Activated naive CD4-positive, alpha-beta T cell treated with anti-CD3 and anti-CD28 coated beads for 36 hours (primary cell): Measurements from ENCODE around the gene E2F8. TPM values are rescaled to one million over a fixed set of nuclear protein-coding genes. Genes with fewer than 3 reads are reported as not detected.

ENCODE experiments used
- CTCF ChIA-PET: fragments of 350-600 bp; sonication (Branson Sonifier 250); formaldehyde crosslinking; loops from one replicate; lab custom pipeline; 2021; ENCODE audit warnings: antibody characterized with exemption; lab: Charles Lee
- DNase-seq: peaks from one replicate; pipeline ENCODE4 v3.0.0-alpha.2; 2020
- H3K27ac Mint-ChIP-seq: one replicate; pipeline ENCODE4 v1.8.0; 2021; ENCODE audit warnings: mild to moderate bottlenecking, mixed read lengths
- H3K27me3 Mint-ChIP-seq: one replicate; pipeline ENCODE4 v1.8.0; 2021; ENCODE audit warnings: low read depth, mixed read lengths
- H3K36me3 Mint-ChIP-seq: one replicate; pipeline ENCODE4 v1.8.0; 2021; ENCODE audit warnings: low read depth, mixed read lengths
- H3K4me1 Mint-ChIP-seq: one replicate; pipeline ENCODE4 v1.8.0; 2021; ENCODE audit warnings: low read depth, mixed read lengths
- H3K4me3 Mint-ChIP-seq: one replicate; pipeline ENCODE4 v1.8.0; 2021; ENCODE audit warnings: mild to moderate bottlenecking, moderate library complexity, mixed read lengths
- H3K9me3 Mint-ChIP-seq: one replicate; pipeline ENCODE4 v1.8.0; 2021; ENCODE audit warnings: mixed read lengths
- intact Hi-C: fragments of 100-400 bp; cut with micrococcal nuclease; formaldehyde crosslinking; loops from one replicate; pipeline ENCODE4 v1.15.1; 2023
- total RNA-seq, 2 experiments: library from RNA; stranded (reverse); gene quantifications; one replicate each; pipeline ENCODE4 v1.2.3, GENCODE V29; 2021

The E2F8 gene
- total RNA-seq, 2 experiments from 2014 or later = 19.5 to 21.2 TPM

- H3K27me3 Mint-ChIP-seq = peaks cover 54% of the 10 kb centered on the region
- H3K36me3 Mint-ChIP-seq = peaks cover 2% of the 10 kb centered on the region
- no peak overlapping the region for H3K27ac Mint-ChIP-seq
- H3K4me3 Mint-ChIP-seq = no peak overlapping the region
- H3K9me3 Mint-ChIP-seq = no peaks in the 10 kb centered on the region
- peaks cover 11% of the 10 kb centered on the region for H3K4me1 Mint-ChIP-seq
- intact Hi-C loops = loop anchor here (10.0 kb wide), 1 partner anchor 1142 kb away; the partner anchor contains the start of gene SAAL1
- DNase-seq = no peak
- CTCF ChIA-PET = interaction anchor here (0.7 to 1.4 kb wide), 3 partner anchors 10 to 144 kb away, joined by 3 to 6 read pairs (median 3); no protein-coding TSS in a partner anchor
These were observed 6.1 kb upstream of the E2F8 start for GRCh38 chr11:19246816-19247215.

GRCh38 chr11:19245351-19245750, 4.6 kb upstream of the E2F8 start:
- H3K27me3 Mint-ChIP-seq = peaks cover 56% of the 10 kb centered on the region
- DNase-seq = no peak
- H3K4me3 Mint-ChIP-seq = no peak overlapping the region
- intact Hi-C loops = loop anchor here (10.0 kb wide), 1 partner anchor 1141 kb away; the partner anchor contains the start of gene SAAL1
- H3K4me1 Mint-ChIP-seq = peaks cover 11% of the 10 kb centered on the region
- no peaks in the 10 kb centered on the region for H3K9me3 Mint-ChIP-seq
- no peak overlapping the region for H3K27ac Mint-ChIP-seq
- CTCF ChIA-PET = interaction anchor here (0.6 to 0.8 kb wide), 2 partner anchors 81 to 174 kb away, joined by 3 to 5 read pairs; no protein-coding TSS in a partner anchor
- peaks cover 2% of the 10 kb centered on the region for H3K36me3 Mint-ChIP-seq

- Mint-ChIP-seq H3K9me3 (no peaks in the 10 kb centered on the region), H3K4me3 (no peak overlapping the region), H3K27ac (no peak overlapping the region), H3K36me3 (peaks cover 2% of the 10 kb centered on the region), H3K4me1 (peaks cover 11% of the 10 kb centered on the region), H3K27me3 (peaks cover 56% of the 10 kb centered on the region)
- CTCF ChIA-PET = interaction anchor here (0.8 to 1.6 kb wide), 2 partner anchors 13 to 174 kb away, joined by 5 read pairs; no protein-coding TSS in a partner anchor
- no peak for DNase-seq
- intact Hi-C loops = loop anchor here (5.0 to 10.0 kb wide), 4 partner anchors 847 to 1232 kb away; partner anchors contain the start of genes SAAL1 and SERGEF
These were observed 3.9 kb upstream of the E2F8 start for GRCh38 chr11:19244621-19245020.

GRCh38 chr11:19244084-19244483, 3.3 kb upstream of the E2F8 start:
- CTCF ChIA-PET = interaction anchor here (1.6 kb wide), 1 partner anchor 14 kb away, joined by 5 read pairs; no protein-coding TSS in a partner anchor
- H3K9me3 Mint-ChIP-seq = no peaks in the 10 kb centered on the region
- DNase-seq = no peak
- intact Hi-C loops = loop anchor here (5.0 to 10.0 kb wide), 4 partner anchors 847 to 1232 kb away; partner anchors contain the start of genes SAAL1 and SERGEF
- H3K36me3 Mint-ChIP-seq = peaks cover 2% of the 10 kb centered on the region
- H3K27ac Mint-ChIP-seq = no peak overlapping the region
- H3K27me3 Mint-ChIP-seq = peaks cover 54% of the 10 kb centered on the region
- H3K4me3 Mint-ChIP-seq = no peak overlapping the region
- H3K4me1 Mint-ChIP-seq = peaks cover 13% of the 10 kb centered on the region

GRCh38 chr11:19243613-19244012, 2.9 kb upstream of the E2F8 start:
- no peak for DNase-seq
- Mint-ChIP-seq H3K4me3 (no peak overlapping the region), H3K27ac (no peak overlapping the region), H3K36me3 (peaks cover 2% of the 10 kb centered on the region), H3K27me3 (peaks cover 56% of the 10 kb centered on the region), H3K9me3 (no peaks in the 10 kb centered on the region), H3K4me1 (peaks cover 13% of the 10 kb centered on the region)
- intact Hi-C loops = loop anchor here (5.0 to 10.0 kb wide), 4 partner anchors 846 to 1231 kb away; partner anchors contain the start of genes SAAL1 and SERGEF
- CTCF ChIA-PET = interaction anchor here (1.6 kb wide), 1 partner anchor 14 kb away, joined by 5 read pairs; no protein-coding TSS in a partner anchor

GRCh38 chr11:19243143-19243542, 2.4 kb upstream of the E2F8 start:
- Mint-ChIP-seq H3K27ac (no peak overlapping the region), H3K36me3 (peaks cover 5% of the 10 kb centered on the region), H3K4me1 (peaks cover 15% of the 10 kb centered on the region), H3K4me3 (peak overlapping the region; percentile 12), H3K27me3 (peaks cover 57% of the 10 kb centered on the region), H3K9me3 (no peaks in the 10 kb centered on the region)
- peak; percentile 21 for DNase-seq
- intact Hi-C loops = loop anchor here (5.0 to 10.0 kb wide), 4 partner anchors 846 to 1231 kb away; partner anchors contain the start of genes SAAL1 and SERGEF
- CTCF ChIA-PET = interaction anchor here (0.9 to 1.6 kb wide), 2 partner anchors 15 to 307 kb away, joined by 3 to 5 read pairs; no protein-coding TSS in a partner anchor

- H3K27me3 Mint-ChIP-seq = peaks cover 52% of the 10 kb centered on the region
- intact Hi-C loops = loop anchor here (5.0 to 10.0 kb wide), 4 partner anchors 845 to 1230 kb away; partner anchors contain the start of genes SAAL1 and SERGEF
- peak overlapping the region; percentile 93 for H3K4me3 Mint-ChIP-seq
- H3K36me3 Mint-ChIP-seq = peaks cover 8% of the 10 kb centered on the region
- CTCF ChIA-PET = interaction anchor here (0.9 kb wide), 1 partner anchor 308 kb away, joined by 3 read pairs; no protein-coding TSS in a partner anchor
- H3K4me1 Mint-ChIP-seq = peaks cover 15% of the 10 kb centered on the region
- no peaks in the 10 kb centered on the region for H3K9me3 Mint-ChIP-seq
- peak overlapping the region; percentile 70 for H3K27ac Mint-ChIP-seq
- peak; percentile 14 for DNase-seq
These were observed 1.6 kb upstream of the E2F8 start for GRCh38 chr11:19242179-19242932.

- intact Hi-C loops = loop anchor here (1.0 to 10.0 kb wide), 11 partner anchors 124 to 1229 kb away; partner anchors contain the start of genes NAV2, SAAL1, SERGEF and ZDHHC13
- peak; percentile 77 for DNase-seq
- Mint-ChIP-seq H3K36me3 (peaks cover 15% of the 10 kb centered on the region), H3K27me3 (peaks cover 49% of the 10 kb centered on the region), H3K9me3 (no peaks in the 10 kb centered on the region), H3K27ac (peak overlapping the region; percentile 70), H3K4me3 (peak overlapping the region; percentile 93), H3K4me1 (peaks cover 15% of the 10 kb centered on the region)
- CTCF ChIA-PET = no interaction called here
These were observed 774 bp upstream of the E2F8 start for GRCh38 chr11:19241260-19242178.

GRCh38 chr11:19239039-19239438, 1.7 kb downstream of the E2F8 start:
- Mint-ChIP-seq H3K36me3 (peaks cover 31% of the 10 kb centered on the region), H3K27ac (no peak overlapping the region)

GRCh38 chr11:19237813-19238212, 2.9 kb downstream of the E2F8 start:
- peaks cover 35% of the 10 kb centered on the region for H3K36me3 Mint-ChIP-seq
- no peak overlapping the region for H3K4me3 Mint-ChIP-seq
- intact Hi-C loops = no loop called here
- CTCF ChIA-PET = interaction anchor here (0.6 kb wide), 1 partner anchor 1116 kb away, joined by 3 read pairs; no protein-coding TSS in a partner anchor
- no peak overlapping the region for H3K27ac Mint-ChIP-seq
- peaks cover 32% of the 10 kb centered on the region for H3K27me3 Mint-ChIP-seq
- peaks cover 11% of the 10 kb centered on the region for H3K4me1 Mint-ChIP-seq
- no peak for DNase-seq
- no peaks in the 10 kb centered on the region for H3K9me3 Mint-ChIP-seq

More at GRCh38 chr11:19239039-19239438, 1.7 kb downstream of the E2F8 start:
- H3K9me3 Mint-ChIP-seq = no peaks in the 10 kb centered on the region
- CTCF ChIA-PET = no interaction called here
- H3K4me3 Mint-ChIP-seq = peak overlapping the region; percentile 25
- H3K27me3 Mint-ChIP-seq = peaks cover 44% of the 10 kb centered on the region
- intact Hi-C loops = no loop called here
- H3K4me1 Mint-ChIP-seq = peaks cover 15% of the 10 kb centered on the region
- DNase-seq = no peak

GRCh38 chr11:19237381-19237780, 3.4 kb downstream of the E2F8 start:
- Mint-ChIP-seq H3K9me3 (no peaks in the 10 kb centered on the region), H3K27ac (no peak overlapping the region), H3K4me3 (no peak overlapping the region), H3K27me3 (peaks cover 28% of the 10 kb centered on the region), H3K4me1 (peaks cover 11% of the 10 kb centered on the region), H3K36me3 (peaks cover 35% of the 10 kb centered on the region)
- CTCF ChIA-PET = no interaction called here
- intact Hi-C loops = no loop called here
- no peak for DNase-seq
